GM19043 (cell line): ENCODE data around the gene PNPO.

Experiments
- ATAC-seq: cut with Tn5 transposase; IDR thresholded peaks from one replicate; pipeline ENCODE4 v1.9.1; 2021; ENCODE audit warnings: low read depth; ENCODE audit not compliant: unreplicated experiment

The PNPO gene

GRCh38 chr17:47994724-47995123, 53.4 kb downstream of the PNPO start:
- no peak for ATAC-seq

GRCh38 chr17:47995241-47995935, 54.0 kb downstream of the PNPO start:
- ATAC-seq, result no peak

- no peak for ATAC-seq
Measured at GRCh38 chr17:47996201-47996600, 54.8 kb downstream of the PNPO start.

- no peak for ATAC-seq
Measured at GRCh38 chr17:47997586-47997985, 56.2 kb downstream of the PNPO start.

- no peak for ATAC-seq
Measured at GRCh38 chr17:47998044-47998443, 56.7 kb downstream of the PNPO start.
